Testis (tissue), 2 donors: ENCODE results near the gene PPP1R37.

ENCODE experiments used
- CTCF ChIP-seq, 3 experiments: fragments of 450-650 bp in 2 of 3; fragments of 200-600 bp in 1 of 3; sonication (generic) in 1 of 3; IDR thresholded peaks; one replicate each; pipeline ENCODE4 v1.5.1; 2016 to 2019; ENCODE audit warnings: antibody characterized with exemption in 3 of 3, mild to moderate bottlenecking in 2 of 3, moderate library complexity in 1 of 3
- POLR2A ChIP-seq: fragments of 450-650 bp; IDR thresholded peaks from one replicate; pipeline ENCODE4 v1.6.1; 2017; ENCODE audit warnings: antibody characterized with exemption, mild to moderate bottlenecking, moderate library complexity

GRCh38 chr19:45097776-45098520 is 5.0 kb downstream of the PPP1R37 start:
- no peak for TF ChIP-seq CTCF (IDR thresholded peaks at IDR 0.05)
- TF ChIP-seq POLR2A, result no peak
